A549 (cell line): ENCODE data around the gene RGS13. TPM values are rescaled to one million over a fixed set of nuclear protein-coding genes. Genes with fewer than 3 reads are reported as not detected.
A peak's percentile ranks its signal among the peaks of the same experiment; 100 is the strongest.

Source experiments
- CBX8 ChIP-seq: fragments of 200-600 bp; sonication (generic); IDR thresholded peaks from 2 replicates; pipeline ENCODE4 v1.6.1; 2016
- CEBPB ChIP-seq, 2 experiments: fragments of >200 bp in 1 of 2; sonication (Bioruptor Twin) in 1 of 2; formaldehyde crosslinking in 1 of 2; IDR thresholded peaks; 2 replicates each; pipeline ENCODE4 v1.6.1; 2012 to 2016
- CHD2 ChIP-seq: fragments of 150-350 bp; IDR thresholded peaks from 2 replicates; pipeline ENCODE4 v1.6.1; 2014; ENCODE audit warnings: low read length; ENCODE audit not compliant: partially characterized antibody
- CHD4 ChIP-seq: fragments of 200-600 bp; sonication (generic); IDR thresholded peaks from 2 replicates; pipeline ENCODE4 v1.6.1; 2016; ENCODE audit warnings: antibody characterized with exemption, mild to moderate bottlenecking, borderline replicate concordance
- EHMT2 ChIP-seq: fragments of 200-600 bp; sonication (generic); IDR thresholded peaks from 2 replicates; pipeline ENCODE4 v1.6.1; 2016; ENCODE audit warnings: antibody characterized with exemption, low read depth, mild to moderate bottlenecking, moderate library complexity
- EP300 ChIP-seq, 2 experiments: fragments of >200 bp; sonication (Bioruptor Twin); formaldehyde crosslinking; IDR thresholded peaks; 2 replicates in 1 of 2; 3 replicates in 1 of 2; pipeline ENCODE4 v1.6.1; 2016 to 2017
- ESRRA ChIP-seq: fragments of 150-350 bp; IDR thresholded peaks from 2 replicates; pipeline ENCODE4 v1.6.1; 2014; ENCODE audit warnings: mild to moderate bottlenecking, low read length, borderline replicate concordance
- FOSB ChIP-seq: fragments of 250-450 bp; sonication (Bioruptor Pico); IDR thresholded peaks from 2 replicates; pipeline ENCODE4 v1.5.0; 2020; ENCODE audit warnings: mild to moderate bottlenecking, moderate library complexity
- FOSL2 ChIP-seq, 2 experiments: fragments of 450-650 bp in 1 of 2; fragments of >200 bp in 1 of 2; sonication (Bioruptor Twin) in 1 of 2; formaldehyde crosslinking; IDR thresholded peaks; 2 replicates each; pipeline versions ENCODE4 v1.5.0 to v1.6.1; 2016 to 2020; ENCODE audit warnings: mild to moderate bottlenecking in 1 of 2, moderate library complexity in 1 of 2
- FOXS1 ChIP-seq: fragments of 250-450 bp; sonication (Bioruptor Pico); IDR thresholded peaks from 2 replicates; pipeline ENCODE4 v1.5.0; 2020; ENCODE audit warnings: mild to moderate bottlenecking, moderate library complexity
- HDAC2 ChIP-seq: fragments of 200-600 bp; sonication (generic); IDR thresholded peaks from 2 replicates; pipeline ENCODE4 v1.6.1; 2016
- HOXA7 ChIP-seq: fragments of 250-450 bp; sonication (Bioruptor Pico); IDR thresholded peaks from 2 replicates; pipeline ENCODE4 v1.5.0; 2020; ENCODE audit warnings: mild to moderate bottlenecking, moderate library complexity
- HOXB13 ChIP-seq: fragments of 250-450 bp; sonication (Bioruptor Pico); IDR thresholded peaks from 2 replicates; pipeline ENCODE4 v1.5.0; 2020; ENCODE audit warnings: low read depth, mild to moderate bottlenecking, moderate library complexity
- HOXB5 ChIP-seq: fragments of 250-450 bp; sonication (Bioruptor Pico); IDR thresholded peaks from 2 replicates; pipeline ENCODE4 v1.5.0; 2020; ENCODE audit warnings: mild to moderate bottlenecking, moderate library complexity
- JUN ChIP-seq, 2 experiments: fragments of >200 bp; sonication (Bioruptor Twin); formaldehyde crosslinking; IDR thresholded peaks; 2 replicates in 1 of 2; 3 replicates in 1 of 2; pipeline ENCODE4 v1.6.1; 2016 to 2017
- JUNB ChIP-seq: fragments of >200 bp; sonication (Bioruptor Twin); formaldehyde crosslinking; IDR thresholded peaks from 2 replicates; pipeline ENCODE4 v1.6.1; 2016
- KDM1A ChIP-seq: fragments of 200-600 bp; sonication (generic); IDR thresholded peaks from 2 replicates; pipeline ENCODE4 v1.6.1; 2016; ENCODE audit warnings: low read depth, mild to moderate bottlenecking
- KDM5A ChIP-seq: fragments of 200-600 bp; sonication (generic); IDR thresholded peaks from 2 replicates; pipeline ENCODE4 v1.6.1; 2016; ENCODE audit warnings: antibody characterized with exemption, mild to moderate bottlenecking
- MAFK ChIP-seq: fragments of 450-650 bp; IDR thresholded peaks from 2 replicates; pipeline ENCODE4 v1.6.1; 2014; ENCODE audit not compliant: partially characterized antibody
- MYC ChIP-seq: IDR thresholded peaks from 2 replicates; pipeline ENCODE4 v1.6.1; 2012; ENCODE audit warnings: mild to moderate bottlenecking, inconsistent platforms, low read length, improper control_type of control experiment, borderline replicate concordance
- NPAS2 ChIP-seq: fragments of 250-450 bp; sonication (Bioruptor Pico); IDR thresholded peaks from 2 replicates; pipeline ENCODE4 v1.8.0; 2022; ENCODE audit warnings: mild to moderate bottlenecking, moderate library complexity, borderline replicate concordance
- NR3C1 ChIP-seq: fragments of >200 bp; sonication (Bioruptor Twin); formaldehyde crosslinking; IDR thresholded peaks from 3 replicates; pipeline ENCODE4 v1.6.1; 2017
- PHF8 ChIP-seq: fragments of 200-600 bp; sonication (generic); IDR thresholded peaks from 2 replicates; pipeline ENCODE4 v1.6.1; 2016; ENCODE audit warnings: low read depth, mild to moderate bottlenecking, antibody characterized with exemption, moderate library complexity, borderline replicate concordance
- RARB ChIP-seq: fragments of 250-450 bp; sonication (Bioruptor Pico); IDR thresholded peaks from 2 replicates; pipeline ENCODE4 v1.8.0; 2021; ENCODE audit warnings: mild to moderate bottlenecking, moderate library complexity
- RCOR1 ChIP-seq: fragments of 150-350 bp; IDR thresholded peaks from 2 replicates; pipeline ENCODE4 v1.6.1; 2014; ENCODE audit warnings: antibody characterized with exemption, low read length, low read depth
- RFX5 ChIP-seq: fragments of 450-650 bp; IDR thresholded peaks from 2 replicates; pipeline ENCODE4 v1.7.1; 2014; ENCODE audit warnings: antibody characterized with exemption, mild to moderate bottlenecking, moderate library complexity
- RNF2 ChIP-seq: fragments of 200-600 bp; sonication (generic); IDR thresholded peaks from 2 replicates; pipeline ENCODE4 v1.6.1; 2016; ENCODE audit warnings: low read depth, mild to moderate bottlenecking, antibody characterized with exemption, moderate library complexity, borderline replicate concordance
- SMC3 ChIP-seq: fragments of >200 bp; sonication (Bioruptor Twin); formaldehyde crosslinking; IDR thresholded peaks from 3 replicates; pipeline ENCODE4 v1.6.1; 2018; ENCODE audit warnings: inconsistent platforms
- TFCP2L1 ChIP-seq: fragments of 250-450 bp; sonication (Bioruptor Pico); IDR thresholded peaks from 2 replicates; pipeline ENCODE4 v1.5.0; 2021; ENCODE audit warnings: mild to moderate bottlenecking
- TP53 ChIP-seq: fragments of 250-450 bp; sonication (Bioruptor Pico); IDR thresholded peaks from 2 replicates; pipeline ENCODE4 v1.5.0; 2021; ENCODE audit warnings: mild to moderate bottlenecking, moderate library complexity
- ZNF302 ChIP-seq: fragments of 250-450 bp; sonication (Bioruptor Pico); IDR thresholded peaks from 2 replicates; pipeline ENCODE4 v1.9.0; 2021; ENCODE audit warnings: inconsistent platforms, mild to moderate bottlenecking, moderate library complexity
- ZSCAN20 ChIP-seq: fragments of 250-450 bp; sonication (Bioruptor Pico); IDR thresholded peaks from 2 replicates; pipeline ENCODE4 v1.8.0; 2022; ENCODE audit warnings: mild to moderate bottlenecking, moderate library complexity
- polyA plus RNA-seq, 4 experiments: library from polyadenylated mRNA; depleted of rRNA in 3 of 4; stranded (reverse); fragments of >200 nt; fragmentation: RNase III in 1 of 4; extraction: RNeasy Plus Mini Kit Qiagen cat#74134 plus additional on column Dnase treatment in 1 of 4; gene quantifications; 2 replicates in 3 of 4; 3 replicates in 1 of 4; pipeline ENCODE4 v1.2.3, GENCODE V29; 2011 to 2017
- TF ChIP-seq, protein P1 (sequence below): IDR thresholded peaks from 2 replicates; pipeline ENCODE4 v1.6.1; 2012
- TF ChIP-seq, protein P2 (sequence below): fragments of >200 bp; sonication (Bioruptor Twin); formaldehyde crosslinking; IDR thresholded peaks from 2 replicates; pipeline ENCODE4 v1.6.1; 2016
- TF ChIP-seq, protein P3 (sequence below): fragments of >200 bp; sonication (Bioruptor Twin); formaldehyde crosslinking; IDR thresholded peaks from 3 replicates; pipeline ENCODE4 v1.5.1; 2016
- TF ChIP-seq, protein P4 (sequence below): fragments of 450-650 bp; IDR thresholded peaks from 2 replicates; pipeline ENCODE4 v1.6.1; 2014; ENCODE audit warnings: antibody characterized with exemption
- TF ChIP-seq, protein P5 (sequence below): fragments of 150-350 bp; IDR thresholded peaks from 2 replicates; pipeline ENCODE4 v1.6.1; 2014; ENCODE audit warnings: low read depth, mild to moderate bottlenecking, low read length

The RGS13 gene
- polyA plus RNA-seq, 2 of the 4 experiments (the other 2 are of a cell fraction), result not detected

DNA sequence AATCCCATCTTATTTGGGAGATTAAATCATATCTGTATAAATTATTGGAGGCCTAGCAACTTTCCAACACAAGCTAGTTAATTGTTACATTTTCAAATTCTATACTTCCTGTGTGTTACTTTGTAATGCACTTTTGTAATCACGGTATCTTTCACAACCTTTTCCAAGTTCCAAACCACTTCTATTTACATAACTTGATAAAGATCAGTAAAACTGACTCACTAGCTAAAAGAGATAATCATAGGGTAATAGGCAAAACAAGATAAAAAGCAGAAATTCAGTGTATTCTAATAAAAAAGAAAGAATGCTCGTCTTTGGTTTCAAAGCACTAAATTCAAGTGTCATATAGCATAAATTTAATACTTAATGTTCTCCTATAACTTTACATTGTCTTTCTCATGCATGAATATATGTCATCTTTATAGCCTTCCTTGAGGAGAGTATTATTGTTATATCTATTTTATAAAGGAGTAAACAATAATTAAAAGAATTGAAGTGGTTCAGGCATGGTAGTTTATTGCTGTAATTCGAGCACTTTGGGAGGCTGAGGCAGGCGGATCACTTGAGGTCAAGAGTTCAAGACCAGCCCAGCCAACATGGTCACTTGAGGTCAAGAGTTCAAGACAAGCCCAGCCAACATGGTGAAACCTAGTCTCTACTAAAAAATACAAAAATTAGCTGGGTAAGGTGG, 66.4 kb downstream of the RGS13 start (continued):
- peak; percentile 67; the same call in 1 of the 2 replicates for TF ChIP-seq FOSL2 (IDR thresholded peaks at IDR 0.05)
- TF ChIP-seq FOSL2 (CRISPR knock-in tag; IDR thresholded peaks at IDR 0.05), result peak; percentile 88
- TF ChIP-seq, protein P1, sequence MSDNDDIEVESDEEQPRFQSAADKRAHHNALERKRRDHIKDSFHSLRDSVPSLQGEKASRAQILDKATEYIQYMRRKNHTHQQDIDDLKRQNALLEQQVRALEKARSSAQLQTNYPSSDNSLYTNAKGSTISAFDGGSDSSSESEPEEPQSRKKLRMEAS, result no peak
- TF ChIP-seq FOXS1 (CRISPR knock-in tag), result no peak
- no peak for TF ChIP-seq TP53
- TF ChIP-seq KDM1A, result no peak
- TF ChIP-seq CHD4, result no peak
- TF ChIP-seq HDAC2, result no peak
- TF ChIP-seq RCOR1, result no peak
- no peak for TF ChIP-seq CBX8
- no peak for TF ChIP-seq JUN (IDR thresholded peaks at IDR 0.05)
- no peak for TF ChIP-seq SMC3
- TF ChIP-seq MAFK, result no peak
- TF ChIP-seq EP300 (IDR thresholded peaks at IDR 0.05), result peak in 1 of 2 experiments; percentile 38; a peak in 1 of 5 replicates
- no peak for TF ChIP-seq TFCP2L1 (CRISPR knock-in tag)
- no peak for TF ChIP-seq RARB (CRISPR knock-in tag)
- no peak for TF ChIP-seq HOXA7 (CRISPR knock-in tag)
- TF ChIP-seq CHD2, result no peak
- TF ChIP-seq ZNF302 (CRISPR knock-in tag), result no peak
- no peak for TF ChIP-seq NPAS2 (CRISPR knock-in tag)
- TF ChIP-seq, protein P2, sequence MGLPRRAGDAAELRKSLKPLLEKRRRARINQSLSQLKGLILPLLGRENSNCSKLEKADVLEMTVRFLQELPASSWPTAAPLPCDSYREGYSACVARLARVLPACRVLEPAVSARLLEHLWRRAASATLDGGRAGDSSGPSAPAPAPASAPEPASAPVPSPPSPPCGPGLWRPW, result peak; percentile 86
- TF ChIP-seq PHF8, result no peak
- no peak for TF ChIP-seq ZSCAN20 (CRISPR knock-in tag)
- no peak for TF ChIP-seq FOSB (CRISPR knock-in tag)
- TF ChIP-seq CEBPB (IDR thresholded peaks at IDR 0.05), result peak; percentile 91 to 93
- no peak for TF ChIP-seq ESRRA
- TF ChIP-seq, protein P3, sequence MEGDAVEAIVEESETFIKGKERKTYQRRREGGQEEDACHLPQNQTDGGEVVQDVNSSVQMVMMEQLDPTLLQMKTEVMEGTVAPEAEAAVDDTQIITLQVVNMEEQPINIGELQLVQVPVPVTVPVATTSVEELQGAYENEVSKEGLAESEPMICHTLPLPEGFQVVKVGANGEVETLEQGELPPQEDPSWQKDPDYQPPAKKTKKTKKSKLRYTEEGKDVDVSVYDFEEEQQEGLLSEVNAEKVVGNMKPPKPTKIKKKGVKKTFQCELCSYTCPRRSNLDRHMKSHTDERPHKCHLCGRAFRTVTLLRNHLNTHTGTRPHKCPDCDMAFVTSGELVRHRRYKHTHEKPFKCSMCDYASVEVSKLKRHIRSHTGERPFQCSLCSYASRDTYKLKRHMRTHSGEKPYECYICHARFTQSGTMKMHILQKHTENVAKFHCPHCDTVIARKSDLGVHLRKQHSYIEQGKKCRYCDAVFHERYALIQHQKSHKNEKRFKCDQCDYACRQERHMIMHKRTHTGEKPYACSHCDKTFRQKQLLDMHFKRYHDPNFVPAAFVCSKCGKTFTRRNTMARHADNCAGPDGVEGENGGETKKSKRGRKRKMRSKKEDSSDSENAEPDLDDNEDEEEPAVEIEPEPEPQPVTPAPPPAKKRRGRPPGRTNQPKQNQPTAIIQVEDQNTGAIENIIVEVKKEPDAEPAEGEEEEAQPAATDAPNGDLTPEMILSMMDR, result no peak
- TF ChIP-seq, protein P4, sequence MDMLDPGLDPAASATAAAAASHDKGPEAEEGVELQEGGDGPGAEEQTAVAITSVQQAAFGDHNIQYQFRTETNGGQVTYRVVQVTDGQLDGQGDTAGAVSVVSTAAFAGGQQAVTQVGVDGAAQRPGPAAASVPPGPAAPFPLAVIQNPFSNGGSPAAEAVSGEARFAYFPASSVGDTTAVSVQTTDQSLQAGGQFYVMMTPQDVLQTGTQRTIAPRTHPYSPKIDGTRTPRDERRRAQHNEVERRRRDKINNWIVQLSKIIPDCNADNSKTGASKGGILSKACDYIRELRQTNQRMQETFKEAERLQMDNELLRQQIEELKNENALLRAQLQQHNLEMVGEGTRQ, result no peak
- TF ChIP-seq, protein P5, sequence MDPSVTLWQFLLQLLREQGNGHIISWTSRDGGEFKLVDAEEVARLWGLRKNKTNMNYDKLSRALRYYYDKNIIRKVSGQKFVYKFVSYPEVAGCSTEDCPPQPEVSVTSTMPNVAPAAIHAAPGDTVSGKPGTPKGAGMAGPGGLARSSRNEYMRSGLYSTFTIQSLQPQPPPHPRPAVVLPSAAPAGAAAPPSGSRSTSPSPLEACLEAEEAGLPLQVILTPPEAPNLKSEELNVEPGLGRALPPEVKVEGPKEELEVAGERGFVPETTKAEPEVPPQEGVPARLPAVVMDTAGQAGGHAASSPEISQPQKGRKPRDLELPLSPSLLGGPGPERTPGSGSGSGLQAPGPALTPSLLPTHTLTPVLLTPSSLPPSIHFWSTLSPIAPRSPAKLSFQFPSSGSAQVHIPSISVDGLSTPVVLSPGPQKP, result no peak
- no peak for TF ChIP-seq HOXB13
- TF ChIP-seq RFX5, result no peak
- TF ChIP-seq NR3C1, result no peak
- TF ChIP-seq KDM5A, result no peak
- TF ChIP-seq MYC, result no peak
- no peak for TF ChIP-seq RNF2
- TF ChIP-seq HOXB5 (CRISPR knock-in tag), result no peak
- peak; percentile 92 for TF ChIP-seq JUNB
- no peak for TF ChIP-seq EHMT2
- TF ChIP-seq, all 56 proteins: peak for 7
